ENCODE measurements around the gene BATF2.

The BATF2 gene

DNA sequence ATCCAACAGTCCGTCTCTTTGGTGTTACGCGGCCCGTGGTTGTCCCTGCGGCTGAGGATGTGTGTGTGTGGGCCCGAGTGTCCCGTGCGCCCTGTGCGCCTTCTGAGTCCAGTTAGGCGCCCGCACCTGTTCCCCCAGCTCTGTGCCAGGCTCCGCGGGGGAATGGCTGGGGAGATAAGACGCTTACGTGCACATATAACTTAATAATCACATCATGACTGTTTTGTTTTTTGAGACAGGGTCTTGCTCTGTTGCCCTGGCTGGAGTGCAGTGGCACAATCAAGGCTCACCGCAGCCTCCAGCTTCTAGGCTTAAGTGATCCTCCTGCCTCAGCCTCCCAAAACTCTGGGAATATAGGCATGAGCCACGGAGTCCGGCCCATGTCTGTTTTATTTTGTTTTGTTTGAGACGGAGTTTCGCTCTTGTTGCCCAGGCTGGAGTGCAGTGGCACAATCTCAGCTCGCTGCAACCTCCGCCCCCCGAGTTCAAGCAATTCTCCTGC, 18.0 kb upstream of the BATF2 start:
- H3K4me1 ChIP-seq (ENCODE audit: insufficient read depth, low read length, poor library complexity, severe bottlenecking) = peaks cover 23% of the 10 kb centered on the region
- H3K27me3 ChIP-seq (ENCODE audit: insufficient read depth, low read length, poor library complexity, severe bottlenecking) = no peaks in the 10 kb centered on the region
- H3F3A ChIP-seq (ENCODE audit: low read depth) = peaks cover 6% of the 10 kb centered on the region
- peak overlapping the region; percentile 85 for H3K4me2 ChIP-seq (ENCODE audit: low read depth, low read length, poor library complexity, severe bottlenecking)
- peaks cover 32% of the 10 kb centered on the region for H3K79me2 ChIP-seq (ENCODE audit: insufficient read depth, low read length)
- peak overlapping the region; percentile 91 for H3K9ac ChIP-seq (ENCODE audit: low read depth, low read length, poor library complexity, severe bottlenecking)
- no peaks in the 10 kb centered on the region for H3K9me3 ChIP-seq (ENCODE audit: insufficient read depth, low read depth, low read length)
- no peaks in the 10 kb centered on the region for H3K9me2 ChIP-seq (replicated peaks; ENCODE audit: low read depth, low read length)
- H2AFZ ChIP-seq (ENCODE audit: low read length) = peak overlapping the region; percentile 93
- H3K36me3 ChIP-seq (ENCODE audit: insufficient read depth, low read length) = peaks cover 3% of the 10 kb centered on the region; the same call in 1 of the 2 replicates
- H4K20me1 ChIP-seq (ENCODE audit: insufficient read depth, low read length, poor library complexity, severe bottlenecking) = peaks cover 8% of the 10 kb centered on the region
- no peak for TF ChIP-seq EZH2phosphoT487 (IDR thresholded peaks at IDR 0.05; ENCODE audit: borderline replicate concordance)
- TF ChIP-seq, protein P1, sequence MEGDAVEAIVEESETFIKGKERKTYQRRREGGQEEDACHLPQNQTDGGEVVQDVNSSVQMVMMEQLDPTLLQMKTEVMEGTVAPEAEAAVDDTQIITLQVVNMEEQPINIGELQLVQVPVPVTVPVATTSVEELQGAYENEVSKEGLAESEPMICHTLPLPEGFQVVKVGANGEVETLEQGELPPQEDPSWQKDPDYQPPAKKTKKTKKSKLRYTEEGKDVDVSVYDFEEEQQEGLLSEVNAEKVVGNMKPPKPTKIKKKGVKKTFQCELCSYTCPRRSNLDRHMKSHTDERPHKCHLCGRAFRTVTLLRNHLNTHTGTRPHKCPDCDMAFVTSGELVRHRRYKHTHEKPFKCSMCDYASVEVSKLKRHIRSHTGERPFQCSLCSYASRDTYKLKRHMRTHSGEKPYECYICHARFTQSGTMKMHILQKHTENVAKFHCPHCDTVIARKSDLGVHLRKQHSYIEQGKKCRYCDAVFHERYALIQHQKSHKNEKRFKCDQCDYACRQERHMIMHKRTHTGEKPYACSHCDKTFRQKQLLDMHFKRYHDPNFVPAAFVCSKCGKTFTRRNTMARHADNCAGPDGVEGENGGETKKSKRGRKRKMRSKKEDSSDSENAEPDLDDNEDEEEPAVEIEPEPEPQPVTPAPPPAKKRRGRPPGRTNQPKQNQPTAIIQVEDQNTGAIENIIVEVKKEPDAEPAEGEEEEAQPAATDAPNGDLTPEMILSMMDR (conservative IDR thresholded peaks at IDR 0.05; ENCODE audit: low read length) = no peak
- peak overlapping the region; percentile 89 for H3K4me3 ChIP-seq (ENCODE audit: low read length, poor library complexity, severe bottlenecking)

DNA sequence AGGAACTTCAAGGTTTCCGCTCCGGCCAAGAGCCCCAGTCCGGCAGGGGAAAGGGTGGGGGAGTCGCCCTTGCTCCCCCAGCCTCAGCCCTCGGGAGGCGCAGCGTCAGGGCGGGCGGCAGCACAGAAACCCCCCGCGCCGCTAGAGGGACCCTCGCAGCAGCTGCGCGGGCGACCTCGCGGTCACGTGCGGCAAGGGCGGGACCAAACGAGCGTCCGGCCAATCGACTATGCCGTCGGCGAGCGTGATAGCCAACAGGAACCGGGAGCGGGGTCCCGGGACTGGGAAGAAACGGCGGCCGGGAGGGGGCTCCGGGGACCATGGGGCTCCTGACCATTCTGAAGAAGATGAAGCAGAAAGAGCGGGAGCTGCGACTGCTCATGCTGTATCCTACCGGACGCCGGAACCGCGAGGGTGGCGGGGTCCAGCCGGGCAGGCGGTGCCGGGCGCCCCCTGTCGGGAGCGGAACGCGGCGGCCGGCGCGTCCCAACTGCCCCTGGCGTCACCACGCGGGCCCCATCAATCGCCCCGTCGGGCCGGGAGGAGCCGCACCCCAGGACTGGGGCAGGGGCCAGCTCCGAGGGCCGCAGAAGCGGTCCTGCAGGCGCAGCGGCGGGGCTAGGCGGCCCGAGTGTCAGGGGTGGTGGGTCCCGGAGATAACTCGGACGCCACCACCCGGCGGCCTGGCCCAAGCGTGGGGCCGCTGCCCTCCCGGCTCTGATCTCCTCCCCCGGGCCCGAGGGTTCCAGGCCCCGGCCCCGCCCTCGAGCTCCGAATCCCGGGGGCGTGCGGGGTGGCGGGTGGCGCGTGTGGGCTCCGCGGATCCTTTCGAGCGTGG, 17.3 kb upstream of the BATF2 start, which contains the start of gene ARL2:
Gene ARL2, plus strand, starts transcription at position 273 of the 838 bp plus-strand sequence. Its CDS starts 48 bp downstream, at position 321.
- peaks cover 8% of the 10 kb centered on the region for H4K20me1 ChIP-seq (ENCODE audit: insufficient read depth, low read length, poor library complexity, severe bottlenecking)
- H3K36me3 ChIP-seq (ENCODE audit: insufficient read depth, low read length) = peaks cover 3% of the 10 kb centered on the region; the same call in 1 of the 2 replicates
- peaks cover 32% of the 10 kb centered on the region for H3K79me2 ChIP-seq (ENCODE audit: insufficient read depth, low read length)
- H3K4me2 ChIP-seq (ENCODE audit: low read depth, low read length, poor library complexity, severe bottlenecking) = peak within 1 kb of the TSS; percentile 85
- H3K9ac ChIP-seq (ENCODE audit: low read depth, low read length, poor library complexity, severe bottlenecking) = peak within 1 kb of the TSS; percentile 91
- TF ChIP-seq, protein P1 (conservative IDR thresholded peaks at IDR 0.05; ENCODE audit: low read length) = peak; percentile 58
- TF ChIP-seq EZH2phosphoT487 (IDR thresholded peaks at IDR 0.05; ENCODE audit: borderline replicate concordance) = no peak
- no peaks in the 10 kb centered on the region for H3K27me3 ChIP-seq (ENCODE audit: insufficient read depth, low read length, poor library complexity, severe bottlenecking)
- peak within 1 kb of the TSS; percentile 89 for H3K4me3 ChIP-seq (ENCODE audit: low read length, poor library complexity, severe bottlenecking)
- H3F3A ChIP-seq (ENCODE audit: low read depth) = peaks cover 6% of the 10 kb centered on the region
- H3K9me3 ChIP-seq (ENCODE audit: insufficient read depth, low read depth, low read length) = no peaks in the 10 kb centered on the region
- H2AFZ ChIP-seq (ENCODE audit: low read length) = peak within 1 kb of the TSS; percentile 93
- peaks cover 23% of the 10 kb centered on the region for H3K4me1 ChIP-seq (ENCODE audit: insufficient read depth, low read length, poor library complexity, severe bottlenecking)
- H3K9me2 ChIP-seq (replicated peaks; ENCODE audit: low read depth, low read length) = no peaks in the 10 kb centered on the region

DNA sequence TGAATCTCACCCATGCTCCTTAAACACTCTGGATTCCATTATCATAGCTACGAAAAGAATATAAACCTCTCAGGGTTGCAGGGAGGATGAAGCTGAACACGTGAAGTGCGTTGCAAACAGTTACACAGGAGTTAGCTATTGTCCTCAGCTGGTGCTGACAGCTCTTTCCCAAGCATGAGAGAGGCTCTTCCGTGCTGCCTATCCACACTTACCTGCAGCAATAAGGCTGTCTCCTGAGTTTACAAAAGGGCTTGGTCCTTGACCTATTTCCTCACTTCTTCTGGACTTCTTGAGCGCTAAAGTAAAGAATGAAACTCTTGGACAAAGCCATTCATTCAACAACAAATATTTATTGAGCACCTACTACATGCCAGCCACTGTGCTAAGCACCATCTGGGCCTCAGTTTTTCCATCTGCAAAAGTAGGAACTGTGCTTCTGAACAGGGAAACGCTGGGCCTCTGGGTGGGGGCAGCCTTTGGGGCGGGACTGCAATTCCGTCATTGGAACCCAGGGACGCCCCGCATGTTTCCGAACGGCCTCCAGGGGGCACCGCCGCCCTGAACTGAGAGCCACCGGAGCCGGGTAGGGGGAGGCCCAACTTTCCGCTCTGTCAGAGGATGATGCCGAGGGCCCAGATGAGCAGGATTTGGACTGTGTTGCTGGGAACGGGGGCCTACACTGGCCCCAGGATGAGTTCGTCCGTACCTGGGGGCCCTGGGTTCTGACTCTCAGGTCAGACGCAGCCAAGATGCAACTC, 16.5 kb upstream of the BATF2 start:
- Histone ChIP-seq H3K4me3 (ENCODE audit: low read length, poor library complexity, severe bottlenecking) (peak overlapping the region; percentile 89), H3K79me2 (ENCODE audit: insufficient read depth, low read length) (peaks cover 32% of the 10 kb centered on the region), H3K9me2 (replicated peaks; ENCODE audit: low read depth, low read length) (no peaks in the 10 kb centered on the region), H3K4me1 (ENCODE audit: insufficient read depth, low read length, poor library complexity, severe bottlenecking) (peaks cover 23% of the 10 kb centered on the region), H2AFZ (ENCODE audit: low read length) (peak overlapping the region; percentile 93), H3K9me3 (ENCODE audit: insufficient read depth, low read depth, low read length) (no peaks in the 10 kb centered on the region), H4K20me1 (ENCODE audit: insufficient read depth, low read length, poor library complexity, severe bottlenecking) (peaks cover 8% of the 10 kb centered on the region), H3F3A (ENCODE audit: low read depth) (peaks cover 6% of the 10 kb centered on the region), H3K27me3 (ENCODE audit: insufficient read depth, low read length, poor library complexity, severe bottlenecking) (no peaks in the 10 kb centered on the region), H3K9ac (ENCODE audit: low read depth, low read length, poor library complexity, severe bottlenecking) (peak overlapping the region; percentile 91), H3K36me3 (ENCODE audit: insufficient read depth, low read length) (no peaks in the 10 kb centered on the region), H3K4me2 (ENCODE audit: low read depth, low read length, poor library complexity, severe bottlenecking) (peak overlapping the region; percentile 85)
- TF ChIP-seq EZH2phosphoT487 (IDR thresholded peaks at IDR 0.05; ENCODE audit: borderline replicate concordance) = no peak
- TF ChIP-seq, protein P1 (conservative IDR thresholded peaks at IDR 0.05; ENCODE audit: low read length) = peak; percentile 79

All from Loucy (cell line).